Measurements from ENCODE around the gene LRRC43. TPM values are rescaled to one million over a fixed set of nuclear protein-coding genes. Genes with fewer than 3 reads are reported as not detected.

Gene LRRC43
- total RNA-seq, 1 donor from 2014 or later = not detected

DNA sequence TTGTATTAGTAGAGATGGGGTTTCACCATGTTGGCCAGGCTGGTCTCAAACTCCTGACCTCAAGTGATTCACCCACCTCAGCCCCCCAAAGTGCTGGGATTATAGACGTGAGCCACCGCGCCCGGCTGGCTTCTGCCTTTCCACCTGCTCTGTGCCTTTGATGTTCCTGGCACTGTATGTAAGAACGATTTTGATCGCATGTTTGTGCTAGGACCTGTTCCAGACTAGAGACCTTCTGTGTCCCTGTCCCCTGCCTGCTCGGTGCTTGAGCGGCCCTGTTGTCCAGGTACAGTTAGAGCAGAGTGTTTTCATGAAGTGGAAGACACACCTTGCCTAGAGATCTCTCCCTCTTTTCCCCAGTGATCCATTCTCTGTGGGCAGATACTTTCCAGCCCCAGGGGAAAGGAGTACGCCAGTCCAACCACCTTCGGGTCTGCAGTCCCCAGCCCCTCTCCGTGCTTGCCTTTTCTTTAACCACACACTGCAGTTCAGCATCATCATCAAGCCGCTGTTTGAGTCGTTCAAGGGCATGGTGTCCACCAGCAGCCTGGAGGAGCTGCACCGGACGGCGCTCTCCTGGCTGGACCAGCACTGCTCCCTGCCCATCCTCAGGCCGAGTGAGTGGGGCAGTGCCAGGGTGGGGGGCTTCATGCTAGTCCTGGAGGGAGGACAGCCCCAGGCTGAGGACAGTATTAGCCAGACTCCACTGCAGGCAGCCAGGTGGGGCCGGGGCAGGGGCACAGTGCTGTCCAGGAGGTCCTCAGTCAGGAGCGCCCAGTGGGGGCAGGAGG is 42.3 kb upstream of the LRRC43 start:
- Histone ChIP-seq H3K36me3 (ENCODE audit: control insufficient read depth in 3 of 3, insufficient read depth in 3 of 3, low read length in 3 of 3) (peaks cover 65 to 78% (median 66%) of the 10 kb centered on the region in 3 donors), H3K27ac (ENCODE audit: low read depth, low read length) (no peak overlapping the region), H3K27me3 (ENCODE audit: control insufficient read depth in 3 of 3, insufficient read depth in 3 of 3, low read length in 3 of 3) (no peaks in the 10 kb centered on the region), H3K9me3 (ENCODE audit: control insufficient read depth in 3 of 3, low read length in 3 of 3) (no peaks in the 10 kb centered on the region), H3K4me3 (ENCODE audit: low read length in 3 of 3) (no peak overlapping the region), H3K9ac (ENCODE audit: low read depth in 1 of 3, low read length in 3 of 3) (peak overlapping the region in 1 of 3 donors; percentile 74), H3K4me1 (ENCODE audit: control insufficient read depth in 3 of 3, insufficient read depth in 3 of 3, low read length in 3 of 3) (peaks cover 34 to 40% (median 35%) of the 10 kb centered on the region in 3 donors)

DNA sequence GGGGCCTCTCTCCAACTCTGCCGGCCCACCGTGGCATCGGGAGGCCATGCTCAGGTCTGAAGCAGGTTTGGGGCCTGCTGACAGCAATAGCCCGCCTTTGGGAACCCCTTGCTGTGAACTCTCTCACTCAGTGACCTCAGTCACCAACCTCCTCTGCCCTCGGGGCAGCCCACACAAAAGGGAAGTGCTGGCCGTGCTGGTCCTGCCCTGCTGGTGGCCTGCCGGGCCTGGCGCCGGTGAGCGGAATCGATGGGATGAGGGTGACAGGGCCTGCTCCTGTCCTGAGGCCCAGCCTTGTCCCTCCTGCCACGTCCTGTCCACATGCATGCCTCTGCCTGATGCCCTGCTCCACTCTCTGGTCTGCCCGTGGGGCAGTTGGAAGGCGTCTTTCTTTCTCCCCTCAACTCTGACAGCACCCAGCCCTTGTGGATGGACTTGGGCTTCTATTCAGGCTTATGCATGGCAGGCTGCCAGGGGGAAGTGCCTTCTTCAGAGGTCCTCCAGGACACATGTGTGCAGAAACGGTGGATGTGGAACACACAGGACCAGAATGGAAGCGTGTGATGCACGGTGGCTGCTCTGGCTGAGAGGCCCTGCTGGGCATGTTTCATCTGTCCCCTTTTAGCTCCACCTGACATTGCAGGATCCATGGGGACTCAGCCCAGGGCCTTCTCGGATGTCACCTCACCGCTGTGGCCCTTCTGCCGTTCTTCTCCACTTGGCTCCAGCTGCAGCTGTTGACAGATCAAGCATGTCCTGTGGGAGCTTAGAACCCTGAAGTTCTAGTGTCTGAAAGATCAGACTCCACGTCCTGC is 40.8 kb upstream of the LRRC43 start:
- H3K27ac ChIP-seq (ENCODE audit: low read depth, low read length) = peak overlapping the region; percentile 65
- H3K9me3 ChIP-seq (ENCODE audit: control insufficient read depth in 3 of 3, low read length in 3 of 3) = no peaks in the 10 kb centered on the region
- H3K4me3 ChIP-seq (ENCODE audit: low read length in 3 of 3) = peak overlapping the region in 1 of 3 donors; percentile 29
- H3K27me3 ChIP-seq (ENCODE audit: control insufficient read depth in 3 of 3, insufficient read depth in 3 of 3, low read length in 3 of 3) = no peaks in the 10 kb centered on the region
- peaks cover 60 to 73% (median 60%) of the 10 kb centered on the region in 3 donors for H3K36me3 ChIP-seq (ENCODE audit: control insufficient read depth in 3 of 3, insufficient read depth in 3 of 3, low read length in 3 of 3)
- H3K9ac ChIP-seq (ENCODE audit: low read depth in 1 of 3, low read length in 3 of 3) = peak overlapping the region in 1 of 3 donors; percentile 74
- H3K4me1 ChIP-seq (ENCODE audit: control insufficient read depth in 3 of 3, insufficient read depth in 3 of 3, low read length in 3 of 3) = peaks cover 34 to 40% (median 35%) of the 10 kb centered on the region in 3 donors

DNA sequence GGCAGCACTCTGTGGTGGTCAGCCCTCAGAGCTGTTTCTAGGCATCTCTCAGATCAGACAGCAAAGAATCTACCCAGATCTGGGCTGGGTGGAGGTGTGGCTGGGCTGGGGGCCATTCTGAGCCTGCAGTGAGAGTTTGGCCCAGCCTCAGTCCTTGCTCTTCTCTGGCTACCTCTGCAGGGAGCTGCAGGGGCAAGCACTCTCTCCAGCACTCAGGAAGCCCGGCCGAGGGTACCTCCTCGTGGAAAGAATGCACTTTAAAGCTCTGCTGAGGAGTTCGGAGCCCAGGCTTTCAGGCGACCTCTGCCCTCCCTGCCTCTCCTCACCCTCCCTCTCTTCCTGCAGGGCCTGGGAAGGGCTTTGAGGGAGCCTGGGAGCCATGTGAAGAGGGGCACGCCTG is 40.1 kb upstream of the LRRC43 start:
- peaks cover 53 to 66% (median 54%) of the 10 kb centered on the region in 3 donors for H3K36me3 ChIP-seq (ENCODE audit: control insufficient read depth in 3 of 3, insufficient read depth in 3 of 3, low read length in 3 of 3)
- H3K4me3 ChIP-seq (ENCODE audit: low read length in 3 of 3) = peak overlapping the region in 1 of 3 donors; percentile 29
- peak overlapping the region; percentile 65 for H3K27ac ChIP-seq (ENCODE audit: low read depth, low read length)
- peaks cover 31 to 40% (median 34%) of the 10 kb centered on the region in 3 donors for H3K4me1 ChIP-seq (ENCODE audit: control insufficient read depth in 3 of 3, insufficient read depth in 3 of 3, low read length in 3 of 3)
- H3K27me3 ChIP-seq (ENCODE audit: control insufficient read depth in 3 of 3, insufficient read depth in 3 of 3, low read length in 3 of 3) = no peaks in the 10 kb centered on the region
- peak overlapping the region in 2 of 3 donors; percentile 65 to 68 for H3K9ac ChIP-seq (ENCODE audit: low read depth in 1 of 3, low read length in 3 of 3)
- H3K9me3 ChIP-seq (ENCODE audit: control insufficient read depth in 3 of 3, low read length in 3 of 3) = no peaks in the 10 kb centered on the region

DNA sequence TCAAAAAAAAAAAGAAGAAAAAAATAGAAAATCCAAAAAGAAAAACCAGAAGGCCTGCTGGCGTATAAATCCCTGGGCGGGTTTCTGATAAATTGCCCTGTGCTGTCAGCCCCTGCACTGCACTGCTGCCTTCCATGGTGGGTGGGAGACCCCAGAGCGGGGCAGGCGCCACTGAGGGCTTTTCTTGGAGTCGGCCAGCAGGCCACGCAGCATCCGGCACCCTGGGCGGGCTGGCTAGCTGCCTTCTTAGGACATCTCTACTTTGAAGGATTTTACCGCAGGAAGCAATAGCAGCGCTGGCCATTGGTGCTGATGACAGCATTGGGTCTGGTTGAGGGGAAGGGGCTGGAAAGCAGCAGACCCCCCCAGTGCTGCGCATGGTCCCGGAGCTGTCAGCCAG is 38.0 kb upstream of the LRRC43 start:
- no peaks in the 10 kb centered on the region for H3K27me3 ChIP-seq (ENCODE audit: control insufficient read depth in 3 of 3, insufficient read depth in 3 of 3, low read length in 3 of 3)
- peaks cover 34 to 47% (median 39%) of the 10 kb centered on the region in 3 donors for H3K36me3 ChIP-seq (ENCODE audit: control insufficient read depth in 3 of 3, insufficient read depth in 3 of 3, low read length in 3 of 3)
- H3K4me1 ChIP-seq (ENCODE audit: control insufficient read depth in 3 of 3, insufficient read depth in 3 of 3, low read length in 3 of 3) = peaks cover 29 to 34% (median 34%) of the 10 kb centered on the region in 3 donors
- no peak overlapping the region for H3K9ac ChIP-seq (ENCODE audit: low read depth in 1 of 3, low read length in 3 of 3)
- H3K9me3 ChIP-seq (ENCODE audit: control insufficient read depth in 3 of 3, low read length in 3 of 3) = no peaks in the 10 kb centered on the region
- no peak overlapping the region for H3K27ac ChIP-seq (ENCODE audit: low read depth, low read length)
- no peak overlapping the region for H3K4me3 ChIP-seq (ENCODE audit: low read length in 3 of 3)

DNA sequence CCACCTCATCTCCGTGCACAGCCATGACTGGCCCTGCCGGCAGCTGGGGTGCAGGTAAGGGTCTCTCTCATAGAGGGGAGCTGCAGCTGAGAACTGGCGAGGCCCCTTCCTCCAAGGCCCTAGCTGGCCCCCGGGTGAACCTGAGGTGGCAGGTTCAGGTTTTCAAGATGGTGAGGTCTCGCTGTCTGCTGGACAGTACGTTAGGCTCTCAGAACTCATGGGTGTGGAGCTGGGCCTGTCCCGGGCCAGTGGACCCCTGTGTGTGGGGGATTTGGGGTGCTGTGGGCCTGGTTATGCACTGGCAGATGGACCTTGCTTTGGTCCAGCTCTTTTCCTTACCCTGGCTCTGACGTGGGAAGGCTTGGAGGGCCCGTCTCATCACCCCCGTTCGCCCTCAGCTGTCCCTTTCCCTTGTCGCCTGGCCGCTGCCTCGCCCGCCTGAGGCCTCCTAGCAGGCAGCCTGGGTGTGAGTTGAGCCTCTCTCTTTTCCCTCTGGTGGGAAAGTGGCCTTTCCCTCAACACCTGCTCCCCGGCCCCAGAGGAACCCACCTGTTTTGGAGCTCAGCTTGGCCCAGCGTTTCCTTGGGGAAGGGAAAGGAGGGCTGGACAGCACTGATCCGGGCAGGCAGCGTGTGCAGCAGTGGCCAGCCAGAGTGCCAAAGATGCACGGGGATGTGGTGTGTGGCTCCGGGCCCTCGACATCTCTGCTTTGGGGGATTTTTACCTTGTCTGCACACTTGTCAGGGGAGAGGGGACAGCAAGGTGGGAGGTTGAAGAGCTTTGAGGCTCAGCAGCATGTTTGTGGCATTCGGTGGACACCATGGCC is 37.2 kb upstream of the LRRC43 start:
- Histone ChIP-seq H3K27ac (ENCODE audit: low read depth, low read length) (no peak overlapping the region), H3K27me3 (ENCODE audit: control insufficient read depth in 3 of 3, insufficient read depth in 3 of 3, low read length in 3 of 3) (no peaks in the 10 kb centered on the region), H3K9ac (ENCODE audit: low read depth in 1 of 3, low read length in 3 of 3) (no peak overlapping the region), H3K9me3 (ENCODE audit: control insufficient read depth in 3 of 3, low read length in 3 of 3) (no peaks in the 10 kb centered on the region), H3K36me3 (ENCODE audit: control insufficient read depth in 3 of 3, insufficient read depth in 3 of 3, low read length in 3 of 3) (peaks cover 29 to 40% (median 33%) of the 10 kb centered on the region in 3 donors), H3K4me3 (ENCODE audit: low read length in 3 of 3) (no peak overlapping the region), H3K4me1 (ENCODE audit: control insufficient read depth in 3 of 3, insufficient read depth in 3 of 3, low read length in 3 of 3) (peaks cover 25 to 30% (median 29%) of the 10 kb centered on the region in 3 donors)

DNA sequence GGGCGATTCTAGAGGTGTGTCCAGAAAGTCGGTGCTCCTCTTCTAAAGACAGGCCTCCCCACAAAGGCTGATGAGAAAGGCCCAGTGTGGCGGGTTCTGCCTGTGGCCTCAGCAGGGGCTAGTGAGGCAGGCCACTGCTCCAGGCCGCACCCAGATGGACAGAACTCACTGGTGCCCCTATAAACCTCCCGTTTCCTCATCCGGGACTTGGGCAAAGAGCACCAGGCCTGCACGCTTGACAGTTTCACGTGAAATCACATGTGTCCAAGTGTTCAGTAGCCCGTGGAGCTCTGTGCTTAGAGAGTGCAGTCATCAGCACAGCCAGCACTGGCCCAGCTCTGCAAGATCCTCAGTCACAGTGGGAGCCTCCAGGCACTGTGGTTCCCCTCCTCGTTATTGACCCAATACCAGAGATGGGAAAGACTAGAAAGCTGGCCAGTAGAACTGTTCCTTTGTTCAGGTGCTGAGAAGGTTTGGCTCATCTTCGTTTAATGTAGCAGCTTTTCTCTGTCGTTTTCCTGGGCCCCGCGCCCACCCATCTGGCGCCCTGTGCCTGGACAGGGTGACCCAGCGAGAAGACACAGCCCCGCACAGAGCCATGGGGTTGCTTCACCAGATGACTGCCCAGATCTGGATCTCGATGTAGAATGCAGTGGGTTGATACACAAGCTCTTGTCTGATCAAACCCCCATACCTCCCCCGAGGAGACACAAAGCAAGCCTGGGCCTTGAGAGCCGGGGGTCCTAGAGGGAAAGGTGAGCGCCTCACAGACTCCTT is 35.2 kb upstream of the LRRC43 start:
- no peak overlapping the region for H3K9ac ChIP-seq (ENCODE audit: low read depth in 1 of 3, low read length in 3 of 3)
- H3K4me3 ChIP-seq (ENCODE audit: low read length in 3 of 3) = no peak overlapping the region
- H3K36me3 ChIP-seq (ENCODE audit: control insufficient read depth in 3 of 3, insufficient read depth in 3 of 3, low read length in 3 of 3) = peaks cover 13 to 21% (median 13%) of the 10 kb centered on the region in 3 donors
- H3K9me3 ChIP-seq (ENCODE audit: control insufficient read depth in 3 of 3, low read length in 3 of 3) = no peaks in the 10 kb centered on the region
- H3K4me1 ChIP-seq (ENCODE audit: control insufficient read depth in 3 of 3, insufficient read depth in 3 of 3, low read length in 3 of 3) = peaks cover 8 to 16% (median 15%) of the 10 kb centered on the region in 3 donors
- no peaks in the 10 kb centered on the region for H3K27me3 ChIP-seq (ENCODE audit: control insufficient read depth in 3 of 3, insufficient read depth in 3 of 3, low read length in 3 of 3)
- no peak overlapping the region for H3K27ac ChIP-seq (ENCODE audit: low read depth, low read length)

DNA sequence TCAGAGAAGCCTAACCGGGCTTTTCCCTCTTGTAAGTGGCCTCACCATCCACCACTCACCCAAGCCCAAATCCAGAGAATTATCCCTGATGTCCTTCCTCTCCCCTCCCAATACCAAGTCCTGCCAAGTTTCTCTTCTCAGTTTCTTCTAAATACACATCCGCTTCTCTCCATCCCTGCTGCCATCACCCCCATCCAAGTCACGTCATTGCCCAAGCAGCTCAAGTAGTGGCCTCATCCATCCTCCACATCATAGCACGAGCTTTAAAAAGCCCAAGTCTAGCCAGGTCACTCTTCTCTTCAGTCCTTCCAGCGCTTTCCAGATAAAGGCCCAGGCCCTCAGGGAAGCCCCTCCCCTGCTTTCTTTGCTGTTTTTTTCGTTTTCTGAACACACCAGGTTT is 34.3 kb upstream of the LRRC43 start:
- no peak overlapping the region for H3K4me3 ChIP-seq (ENCODE audit: low read length in 3 of 3)
- peaks cover 0 to 9% (median 7%) of the 10 kb centered on the region in 3 donors for H3K4me1 ChIP-seq (ENCODE audit: control insufficient read depth in 3 of 3, insufficient read depth in 3 of 3, low read length in 3 of 3)
- H3K36me3 ChIP-seq (ENCODE audit: control insufficient read depth in 3 of 3, insufficient read depth in 3 of 3, low read length in 3 of 3) = peaks cover 4 to 12% (median 4%) of the 10 kb centered on the region in 3 donors
- H3K27me3 ChIP-seq (ENCODE audit: control insufficient read depth in 3 of 3, insufficient read depth in 3 of 3, low read length in 3 of 3) = no peaks in the 10 kb centered on the region
- no peak overlapping the region for H3K27ac ChIP-seq (ENCODE audit: low read depth, low read length)
- no peaks in the 10 kb centered on the region for H3K9me3 ChIP-seq (ENCODE audit: control insufficient read depth in 3 of 3, low read length in 3 of 3)
- no peak overlapping the region for H3K9ac ChIP-seq (ENCODE audit: low read depth in 1 of 3, low read length in 3 of 3)

DNA sequence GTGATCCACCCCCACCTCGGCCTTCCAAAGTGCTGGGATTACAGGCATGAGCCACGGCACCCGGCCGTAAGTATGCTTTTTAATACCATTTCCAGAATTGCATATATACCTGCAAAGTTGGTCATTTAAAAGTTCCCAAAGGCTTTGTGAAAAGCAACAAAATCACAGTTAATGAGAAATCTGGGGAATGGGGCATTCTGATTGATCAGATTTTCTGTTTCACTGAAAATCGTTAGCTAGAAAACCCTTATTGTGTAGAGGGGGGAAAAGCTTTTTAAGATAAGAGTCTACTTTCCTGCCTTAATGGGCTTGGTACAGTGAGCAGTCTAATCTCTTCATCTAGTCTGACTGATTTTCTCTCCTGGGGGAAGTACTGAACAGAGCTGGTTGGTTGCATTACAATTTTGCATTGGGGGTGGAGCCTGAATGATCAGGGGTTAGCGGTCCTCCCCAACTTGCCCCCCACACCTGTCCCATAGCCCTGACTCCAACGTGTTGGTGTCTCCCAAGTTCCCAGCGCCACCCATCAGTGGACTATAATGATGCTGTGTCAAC is 32.7 kb upstream of the LRRC43 start:
- no peaks in the 10 kb centered on the region for H3K27me3 ChIP-seq (ENCODE audit: control insufficient read depth in 3 of 3, insufficient read depth in 3 of 3, low read length in 3 of 3)

DNA sequence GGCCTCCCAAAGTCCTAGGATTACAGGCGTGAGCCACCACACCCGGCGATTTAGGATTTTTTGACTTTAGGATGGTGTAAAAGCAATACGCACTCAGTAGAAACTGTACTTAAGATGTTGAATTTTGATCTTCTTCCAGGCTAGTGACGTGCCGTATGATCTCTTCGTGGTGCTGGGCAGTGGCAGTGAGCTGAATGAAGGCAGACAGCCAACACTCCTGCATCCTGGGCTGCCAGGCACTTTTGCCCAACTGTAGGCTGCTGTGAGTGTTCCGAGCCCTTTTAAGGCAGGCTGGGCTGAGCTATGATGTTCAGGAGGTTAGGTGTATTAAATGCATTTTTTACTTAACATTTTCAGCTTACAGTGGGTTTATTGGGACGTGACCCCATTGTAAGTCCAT is 30.2 kb upstream of the LRRC43 start:
- H3K4me3 ChIP-seq (ENCODE audit: low read length in 3 of 3) = no peak overlapping the region
- H3K9ac ChIP-seq (ENCODE audit: low read depth in 1 of 3, low read length in 3 of 3) = no peak overlapping the region
- H3K4me1 ChIP-seq (ENCODE audit: control insufficient read depth in 3 of 3, insufficient read depth in 3 of 3, low read length in 3 of 3) = peaks cover 0 to 6% (median 5%) of the 10 kb centered on the region in 3 donors
- no peak overlapping the region for H3K27ac ChIP-seq (ENCODE audit: low read depth, low read length)
- H3K9me3 ChIP-seq (ENCODE audit: control insufficient read depth in 3 of 3, low read length in 3 of 3) = no peaks in the 10 kb centered on the region
- peaks cover 0 to 7% (median 0%) of the 10 kb centered on the region in 3 donors for H3K36me3 ChIP-seq (ENCODE audit: control insufficient read depth in 3 of 3, insufficient read depth in 3 of 3, low read length in 3 of 3)
- no peaks in the 10 kb centered on the region for H3K27me3 ChIP-seq (ENCODE audit: control insufficient read depth in 3 of 3, insufficient read depth in 3 of 3, low read length in 3 of 3)

More for the DNA sequence above, 32.7 kb upstream of the LRRC43 start:
- Histone ChIP-seq H3K9ac (ENCODE audit: low read depth in 1 of 3, low read length in 3 of 3) (no peak overlapping the region), H3K9me3 (ENCODE audit: control insufficient read depth in 3 of 3, low read length in 3 of 3) (no peaks in the 10 kb centered on the region), H3K27ac (ENCODE audit: low read depth, low read length) (no peak overlapping the region), H3K36me3 (ENCODE audit: control insufficient read depth in 3 of 3, insufficient read depth in 3 of 3, low read length in 3 of 3) (peaks cover 0 to 3% (median 0%) of the 10 kb centered on the region in 3 donors), H3K4me3 (ENCODE audit: low read length in 3 of 3) (no peak overlapping the region), H3K4me1 (ENCODE audit: control insufficient read depth in 3 of 3, insufficient read depth in 3 of 3, low read length in 3 of 3) (peaks cover 0 to 6% (median 5%) of the 10 kb centered on the region in 3 donors)
